GM23248 (cell line): ENCODE measurements around the gene PTPRK. TPM values are rescaled to one million over a fixed set of nuclear protein-coding genes. Genes with fewer than 3 reads are reported as not detected.

ENCODE experiments used
- DNase-seq: peaks from one replicate; pipeline ENCODE4 v3.0.0-alpha.2; 2015
- H2AFZ ChIP-seq: fragments of 200-600 bp; sonication (generic); 2 replicates; pipeline ENCODE4 v1.6.1; 2016; ENCODE audit warnings: antibody characterized with exemption
- H3F3A ChIP-seq: fragments of 200-600 bp; sonication (generic); 2 replicates; pipeline ENCODE4 v1.6.1; 2016; ENCODE audit warnings: mild to moderate bottlenecking, antibody characterized with exemption, mixed run types; ENCODE audit not compliant: insufficient read depth
- H3K27ac ChIP-seq: fragments of 200-600 bp; sonication (generic); 2 replicates; pipeline ENCODE4 v1.5.1; 2016; ENCODE audit warnings: mild to moderate bottlenecking
- H3K27me3 ChIP-seq: fragments of 200-600 bp; sonication (generic); replicated peaks from 2 replicates; pipeline ENCODE4 v1.6.1; 2016; ENCODE audit warnings: mild to moderate bottlenecking; ENCODE audit not compliant: insufficient read depth
- H3K36me3 ChIP-seq: fragments of 200-600 bp; sonication (generic); 2 replicates; pipeline ENCODE4 v1.6.1; 2016; ENCODE audit warnings: low read depth, mild to moderate bottlenecking
- H3K4me1 ChIP-seq: fragments of 200-600 bp; sonication (generic); 2 replicates; pipeline ENCODE4 v1.6.1; 2016; ENCODE audit warnings: mild to moderate bottlenecking; ENCODE audit not compliant: insufficient read depth
- H3K4me2 ChIP-seq: fragments of 200-600 bp; sonication (generic); one replicate; pipeline ENCODE4 v1.6.1; 2016; ENCODE audit warnings: mild to moderate bottlenecking; ENCODE audit not compliant: unreplicated experiment
- H3K4me3 ChIP-seq: fragments of 200-600 bp; sonication (generic); 2 replicates; pipeline ENCODE4 v1.5.1; 2016; ENCODE audit warnings: mild to moderate bottlenecking
- H3K79me2 ChIP-seq: fragments of 200-600 bp; sonication (generic); 2 replicates; pipeline ENCODE4 v1.6.1; 2016; ENCODE audit warnings: mild to moderate bottlenecking; ENCODE audit not compliant: insufficient read depth
- H3K9ac ChIP-seq: fragments of 200-600 bp; sonication (generic); 2 replicates; pipeline ENCODE4 v1.6.1; 2016; ENCODE audit warnings: mild to moderate bottlenecking
- H3K9me2 ChIP-seq: fragments of 200-600 bp; sonication (generic); 2 replicates; pipeline ENCODE4 v1.6.1; 2016; ENCODE audit warnings: mixed run types, mild to moderate bottlenecking, moderate library complexity; ENCODE audit not compliant: insufficient read depth
- H3K9me3 ChIP-seq: fragments of 200-600 bp; sonication (generic); one replicate; pipeline ENCODE4 v1.6.1; 2017; ENCODE audit warnings: low read depth
- H4K20me1 ChIP-seq: fragments of 200-600 bp; sonication (generic); 2 replicates; pipeline ENCODE4 v1.6.0; 2016; ENCODE audit not compliant: insufficient read depth
- EZH2 ChIP-seq: fragments of 200-600 bp; sonication (generic); IDR thresholded peaks from 2 replicates; pipeline ENCODE4 v1.6.1; 2018; ENCODE audit warnings: antibody characterized with exemption, mild to moderate bottlenecking; ENCODE audit not compliant: insufficient read depth, poor library complexity, severe bottlenecking
- EZH2phosphoT487 ChIP-seq: fragments of 200-600 bp; sonication (generic); IDR thresholded peaks from 2 replicates; pipeline ENCODE4 v1.6.1; 2018; ENCODE audit warnings: antibody characterized with exemption, moderate library complexity, mild to moderate bottlenecking, low read depth; ENCODE audit not compliant: insufficient read depth
- WGBS, 2 experiments: methylation state at CpG; one replicate each; pipeline ENCODE4 v1.1.6; 2015 to 2017; ENCODE audit warnings: low lambda C conversion rate in 2 of 2, low coverage in 1 of 2; ENCODE audit errors: missing lambda C conversion rate in 2 of 2; 5-methylcytosine and 5-hydroxymethylcytosine counted together
- in situ Hi-C: fragments of 300-500 bp; cut with MboI; formaldehyde crosslinking; loops from 2 replicates; pipeline ENCODE4 v1.15.0; 2020
- polyA plus RNA-seq: library from polyadenylated mRNA; unstranded; fragments of >200 nt; fragmentation: Nextera tagmentation; extraction: Ambion mirVana; gene quantifications from 2 replicates; pipeline ENCODE4 v1.2.1, GENCODE V29; 2016
- total RNA-seq: library from RNA; depleted of rRNA; stranded (reverse); fragments of >200 nt; shearing (Covaris generic); gene quantifications from 2 replicates; pipeline ENCODE4 v1.2.3, GENCODE V29; 2014

PTPRK gene
- total and polyA plus RNA-seq, 2 experiments from 2014 or later: 22.3 to 34.5 TPM

- DNase-seq: no peak
- WGBS, 2 experiments: 94 to 97% methylated on average over 1 of the region's 1 CpG
- Histone ChIP-seq H3K9me3 (no peaks in the 10 kb centered on the region), H3F3A (no peaks in the 10 kb centered on the region), H3K27me3 (no peaks in the 10 kb centered on the region), H3K9ac (no peak overlapping the region), H3K4me2 (no peak overlapping the region), H4K20me1 (no peaks in the 10 kb centered on the region), H3K36me3 (no peaks in the 10 kb centered on the region), H3K4me1 (no peaks in the 10 kb centered on the region), H3K27ac (no peak overlapping the region), H2AFZ (no peak overlapping the region), H3K9me2 (no peaks in the 10 kb centered on the region), H3K79me2 (0 out of 2 replicates have a peak, but pooled peaks cover 8% of the 10 kb centered on the region), H3K4me3 (no peak overlapping the region)
- TF ChIP-seq EZH2 (no peak), EZH2phosphoT487 (no peak)
- in situ Hi-C loops: no loop called here
These were observed 215.2 kb downstream of the PTPRK start for GRCh38 chr6:128305228-128305627.

- Histone ChIP-seq H3K79me2 (0 out of 2 replicates have a peak, but pooled peaks cover 8% of the 10 kb centered on the region), H3K9me3 (no peaks in the 10 kb centered on the region), H3K9me2 (no peaks in the 10 kb centered on the region), H2AFZ (no peak overlapping the region), H4K20me1 (no peaks in the 10 kb centered on the region), H3K27me3 (no peaks in the 10 kb centered on the region), H3F3A (no peaks in the 10 kb centered on the region), H3K27ac (no peak overlapping the region), H3K36me3 (no peaks in the 10 kb centered on the region), H3K4me3 (no peak overlapping the region), H3K4me1 (no peaks in the 10 kb centered on the region), H3K4me2 (no peak overlapping the region), H3K9ac (no peak overlapping the region)
- WGBS, 2 experiments: 95% methylated on average over 2 of the region's 2 CpGs
- in situ Hi-C loops: no loop called here
- DNase-seq: no peak
- TF ChIP-seq EZH2phosphoT487 (no peak), EZH2 (no peak)
These were observed 216.5 kb downstream of the PTPRK start for GRCh38 chr6:128303870-128304269.

- Histone ChIP-seq H3K4me1 (no peaks in the 10 kb centered on the region), H3K4me2 (no peak overlapping the region)
- in situ Hi-C loops: no loop called here
These were observed 217.5 kb downstream of the PTPRK start for GRCh38 chr6:128302942-128303341.

GRCh38 chr6:128295670-128296069 lies 224.7 kb downstream of the PTPRK start:
- in situ Hi-C loops: no loop called here
- no peak overlapping the region for H3K4me2 ChIP-seq
- H2AFZ ChIP-seq: no peak overlapping the region
- WGBS, 2 experiments: 85 to 100% methylated on average over 2 of the region's 2 CpGs
- no peak for DNase-seq
- no peak overlapping the region for H3K27ac ChIP-seq
- no peaks in the 10 kb centered on the region for H4K20me1 ChIP-seq
- H3K9ac ChIP-seq: no peak overlapping the region
- TF ChIP-seq EZH2: no peak
- no peak for TF ChIP-seq EZH2phosphoT487
- no peaks in the 10 kb centered on the region for H3K9me2 ChIP-seq
- H3K27me3 ChIP-seq: no peaks in the 10 kb centered on the region
- H3K9me3 ChIP-seq: no peaks in the 10 kb centered on the region
- H3K4me3 ChIP-seq: no peak overlapping the region
- no peaks in the 10 kb centered on the region for H3K79me2 ChIP-seq
- no peaks in the 10 kb centered on the region for H3K36me3 ChIP-seq
- H3K4me1 ChIP-seq: no peaks in the 10 kb centered on the region
- H3F3A ChIP-seq: no peaks in the 10 kb centered on the region

More at GRCh38 chr6:128302942-128303341, 217.5 kb downstream of the PTPRK start:
- Histone ChIP-seq H3K4me3 (no peak overlapping the region), H3K9ac (no peak overlapping the region), H4K20me1 (no peaks in the 10 kb centered on the region), H3K9me2 (no peaks in the 10 kb centered on the region), H3K27ac (no peak overlapping the region), H3K36me3 (no peaks in the 10 kb centered on the region), H2AFZ (no peak overlapping the region), H3F3A (no peaks in the 10 kb centered on the region), H3K9me3 (no peaks in the 10 kb centered on the region), H3K79me2 (0 out of 2 replicates have a peak, but pooled peaks cover 8% of the 10 kb centered on the region), H3K27me3 (no peaks in the 10 kb centered on the region)
- TF ChIP-seq EZH2 (no peak), EZH2phosphoT487 (no peak)
- 95 to 98% methylated on average over 5 of the region's 5 CpGs for WGBS, 2 experiments
- DNase-seq: no peak

GRCh38 chr6:128290221-128290620 lies 230.2 kb downstream of the PTPRK start:
- Histone ChIP-seq H3K4me3 (no peak overlapping the region), H3K27ac (no peak overlapping the region), H3K4me1 (no peaks in the 10 kb centered on the region), H3K9me2 (no peaks in the 10 kb centered on the region), H3K27me3 (no peaks in the 10 kb centered on the region), H2AFZ (no peak overlapping the region), H3K9me3 (no peaks in the 10 kb centered on the region), H3K4me2 (no peak overlapping the region), H3K9ac (no peak overlapping the region), H3F3A (no peaks in the 10 kb centered on the region), H3K36me3 (no peaks in the 10 kb centered on the region), H4K20me1 (no peaks in the 10 kb centered on the region), H3K79me2 (no peaks in the 10 kb centered on the region)
- WGBS, 2 experiments: 98% methylated on average over 2 of the region's 2 CpGs
- in situ Hi-C loops: no loop called here
- no peak for TF ChIP-seq EZH2
- TF ChIP-seq EZH2phosphoT487: no peak
- DNase-seq: no peak
